GM12875 (cell line): ENCODE data around the gene CORO2B.

ENCODE experiments used
- H3K4me3 ChIP-seq: one replicate; pipeline ENCODE4 v1.5.1; 2011; ENCODE audit warnings: low read depth, low read length, control low read depth
- TF ChIP-seq, protein P1 (sequence below): IDR thresholded peaks from 2 replicates; pipeline ENCODE4 v1.5.1; 2011; ENCODE audit warnings: low read depth, mild to moderate bottlenecking, control low read depth, inconsistent platforms, low read length, moderate library complexity, borderline replicate concordance; ENCODE audit not compliant: insufficient read depth

The CORO2B gene

GRCh38 chr15:68541743-68542142 is 37.0 kb upstream of the CORO2B start:
- TF ChIP-seq, protein P1, sequence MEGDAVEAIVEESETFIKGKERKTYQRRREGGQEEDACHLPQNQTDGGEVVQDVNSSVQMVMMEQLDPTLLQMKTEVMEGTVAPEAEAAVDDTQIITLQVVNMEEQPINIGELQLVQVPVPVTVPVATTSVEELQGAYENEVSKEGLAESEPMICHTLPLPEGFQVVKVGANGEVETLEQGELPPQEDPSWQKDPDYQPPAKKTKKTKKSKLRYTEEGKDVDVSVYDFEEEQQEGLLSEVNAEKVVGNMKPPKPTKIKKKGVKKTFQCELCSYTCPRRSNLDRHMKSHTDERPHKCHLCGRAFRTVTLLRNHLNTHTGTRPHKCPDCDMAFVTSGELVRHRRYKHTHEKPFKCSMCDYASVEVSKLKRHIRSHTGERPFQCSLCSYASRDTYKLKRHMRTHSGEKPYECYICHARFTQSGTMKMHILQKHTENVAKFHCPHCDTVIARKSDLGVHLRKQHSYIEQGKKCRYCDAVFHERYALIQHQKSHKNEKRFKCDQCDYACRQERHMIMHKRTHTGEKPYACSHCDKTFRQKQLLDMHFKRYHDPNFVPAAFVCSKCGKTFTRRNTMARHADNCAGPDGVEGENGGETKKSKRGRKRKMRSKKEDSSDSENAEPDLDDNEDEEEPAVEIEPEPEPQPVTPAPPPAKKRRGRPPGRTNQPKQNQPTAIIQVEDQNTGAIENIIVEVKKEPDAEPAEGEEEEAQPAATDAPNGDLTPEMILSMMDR, result no peak
- no peak overlapping the region for H3K4me3 ChIP-seq

DNA sequence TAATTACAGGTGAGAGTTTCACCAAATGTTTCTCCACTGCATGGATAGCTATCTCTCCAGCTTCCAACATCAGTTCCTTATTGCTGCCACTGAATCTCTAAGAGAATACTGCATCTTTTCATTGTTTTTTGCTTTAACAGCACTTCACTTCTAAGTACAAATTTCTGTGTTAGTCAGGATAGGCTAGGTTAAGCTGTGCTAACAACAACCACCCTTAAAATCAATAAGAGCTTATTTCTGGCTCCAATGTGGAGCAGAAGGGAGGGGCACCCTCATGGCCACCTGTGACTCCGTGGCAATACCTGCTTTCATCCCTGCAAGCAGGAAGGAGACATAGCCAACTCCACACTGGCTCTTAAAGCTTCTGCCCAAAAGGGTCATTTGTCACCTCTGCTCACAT is 36.4 kb upstream of the CORO2B start:
- H3K4me3 ChIP-seq, result no peak overlapping the region
- TF ChIP-seq, protein P1, result no peak

- TF ChIP-seq, protein P1, result no peak
- H3K4me3 ChIP-seq, result no peak overlapping the region
Measured at GRCh38 chr15:68542771-68543164, 36.0 kb upstream of the CORO2B start.

DNA sequence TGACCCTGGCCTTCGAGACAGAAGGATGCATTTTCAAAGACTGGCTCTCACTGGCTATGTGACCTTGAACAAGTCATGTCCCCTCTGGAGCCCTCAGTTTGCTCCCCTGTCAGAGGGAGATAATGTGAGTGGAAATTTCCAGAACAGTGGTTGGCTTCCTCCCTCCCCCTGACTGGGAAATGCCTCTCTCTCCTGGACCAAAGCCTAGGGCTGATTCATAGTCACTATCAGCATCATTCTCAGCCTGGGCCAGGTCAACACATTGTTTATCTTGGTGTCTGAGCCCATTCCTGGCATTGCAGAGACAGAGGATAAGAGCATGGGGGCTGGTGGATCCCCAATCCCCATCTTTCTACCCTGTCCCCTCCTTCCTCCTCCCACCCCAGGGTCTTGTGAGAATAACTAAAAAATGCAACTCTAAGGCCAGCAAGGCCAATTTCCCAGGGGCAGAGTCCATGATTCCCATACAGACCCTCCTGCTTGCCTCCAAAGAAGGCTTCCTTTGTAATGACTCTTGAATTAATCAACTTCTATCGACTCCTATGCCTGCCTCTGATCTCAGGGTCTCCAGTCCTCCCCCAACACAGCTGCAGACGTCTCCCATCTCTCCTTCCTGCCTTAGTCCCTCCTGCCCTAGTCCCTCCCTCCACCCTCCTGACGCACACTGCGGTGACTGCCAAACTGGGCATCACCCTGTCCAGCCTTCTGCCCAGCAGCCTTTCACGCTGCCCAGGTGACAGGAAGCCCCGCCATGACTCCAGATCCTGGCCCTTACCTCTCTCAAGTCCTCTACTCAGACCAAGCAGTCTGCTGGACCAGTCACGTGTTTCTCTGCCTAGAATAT is 35.4 kb upstream of the CORO2B start:
- no peak overlapping the region for H3K4me3 ChIP-seq

DNA sequence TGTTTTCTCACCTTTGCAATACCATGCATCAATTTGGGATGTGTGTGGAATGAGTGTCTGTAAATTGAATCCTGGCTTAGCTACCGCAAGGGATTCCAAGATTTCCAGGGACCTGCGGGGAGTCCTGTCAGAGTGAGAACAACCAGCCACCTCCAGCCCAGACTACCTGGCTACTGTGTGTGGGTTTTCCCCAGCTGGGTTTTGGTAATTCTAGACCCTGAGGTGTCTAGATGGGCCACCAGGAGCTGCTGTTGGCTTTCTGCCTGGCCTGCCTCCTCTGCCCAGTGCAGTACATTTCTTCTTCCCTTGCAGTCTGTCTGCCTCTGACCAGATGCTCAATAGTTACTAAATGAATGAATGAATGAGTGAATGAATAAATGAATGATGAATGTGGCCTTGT is 32.5 kb upstream of the CORO2B start:
- TF ChIP-seq, protein P1, result no peak
- H3K4me3 ChIP-seq, result no peak overlapping the region

More for the DNA sequence above, 35.4 kb upstream of the CORO2B start:
- TF ChIP-seq, protein P1, result no peak

DNA sequence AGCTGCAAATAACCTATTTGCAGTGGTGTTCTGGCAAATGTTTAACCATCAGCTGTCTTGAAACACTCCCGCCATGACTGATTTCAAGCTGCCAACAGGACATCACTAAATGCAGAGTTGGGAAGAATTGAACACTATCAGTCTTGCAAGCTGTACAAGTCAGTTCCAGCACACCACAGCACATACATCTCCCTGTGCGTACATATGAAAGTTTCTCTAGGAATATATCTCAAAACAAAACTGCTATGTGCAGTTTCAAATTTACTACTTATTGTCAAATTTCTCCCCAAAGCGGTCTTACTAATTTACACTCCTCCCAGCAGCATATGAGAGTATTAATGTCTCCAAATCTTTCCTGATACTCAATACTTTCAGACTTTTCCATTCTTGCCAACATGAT is 30.4 kb upstream of the CORO2B start:
- TF ChIP-seq, protein P1, result no peak

DNA sequence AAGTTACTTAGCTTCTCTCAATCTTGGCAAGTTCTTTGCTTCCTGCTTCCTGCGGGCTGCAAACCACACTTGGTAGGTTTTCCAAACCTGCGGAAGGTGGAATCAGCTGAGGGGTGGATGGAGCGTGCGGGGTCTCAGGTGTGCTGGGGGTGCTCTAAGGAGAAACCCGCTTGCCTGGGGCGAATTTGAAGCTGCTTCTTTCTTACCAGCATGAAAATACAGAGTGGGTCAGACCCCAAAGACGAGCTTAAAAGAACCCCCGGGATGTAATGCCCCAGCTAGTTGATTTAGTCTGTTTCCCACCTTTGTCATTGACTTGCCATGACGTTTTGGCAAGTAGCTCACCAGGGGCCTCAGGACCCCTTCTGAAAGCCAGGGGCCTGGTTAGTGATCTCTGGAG is 28.8 kb upstream of the CORO2B start:
- no peak overlapping the region for H3K4me3 ChIP-seq
- TF ChIP-seq, protein P1, result no peak

More for the DNA sequence above, 30.4 kb upstream of the CORO2B start:
- H3K4me3 ChIP-seq, result no peak overlapping the region
